H1 (cell line): ENCODE data around the gene CD248. TPM values are rescaled to one million over a fixed set of nuclear protein-coding genes. Genes with fewer than 3 reads are reported as not detected.

Experiments
- CTCF ChIP-seq, 3 experiments: IDR thresholded peaks; 1 replicate in 2 of 3; 2 replicates in 1 of 3; pipeline versions ENCODE4 v1.5.1 to v1.6.1; 2011; ENCODE audit warnings: low read length in 3 of 3, mild to moderate bottlenecking in 3 of 3, inconsistent platforms in 2 of 3, low read depth in 1 of 3, moderate library complexity in 1 of 3; ENCODE audit not compliant: insufficient read depth in 1 of 3; ENCODE audit errors: control extremely low read depth in 1 of 3
- HDAC6 ChIP-seq: IDR thresholded peaks from one replicate; pipeline ENCODE4 v1.7.1; 2012; ENCODE audit warnings: low read depth, mild to moderate bottlenecking, inconsistent platforms, low read length, moderate library complexity
- JUND ChIP-seq: IDR thresholded peaks from 2 replicates; pipeline ENCODE4 v1.6.1; 2011; ENCODE audit warnings: mild to moderate bottlenecking, improper control_type of control experiment, low read length
- RNF2 ChIP-seq: fragments of 200-900, 300-1000 bp; sonication (generic); IDR thresholded peaks from 2 replicates; pipeline ENCODE4 v1.7.1; 2016; ENCODE audit warnings: borderline replicate concordance, low read depth, mild to moderate bottlenecking, antibody characterized with exemption, low read length; ENCODE audit not compliant: poor library complexity, severe bottlenecking; ENCODE audit errors: missing control alignments
- SRF ChIP-seq: IDR thresholded peaks from 2 replicates; pipeline ENCODE4 v1.6.1; 2011; ENCODE audit warnings: mild to moderate bottlenecking, low read depth, low read length, moderate library complexity
- SUZ12 ChIP-seq: fragments of 200-600 bp; sonication (generic); IDR thresholded peaks from 2 replicates; pipeline ENCODE4 v1.6.1; 2012; ENCODE audit warnings: mild to moderate bottlenecking, inconsistent platforms, low read length, moderate library complexity, mixed read lengths
- YY1 ChIP-seq: IDR thresholded peaks from 2 replicates; pipeline ENCODE4 v1.6.1; 2011; ENCODE audit warnings: low read depth, mild to moderate bottlenecking, low read length
- polyA plus RNA-seq, 7 experiments: library from polyadenylated mRNA; depleted of rRNA in 3 of 7; stranded (reverse) in 5 of 7; unstranded in 2 of 7; fragments of >200 nt in 5 of 7; fragments of 200-250 nt in 2 of 7; gene quantifications; 1 replicate in 5 of 7; 2 replicates in 1 of 7; 4 replicates in 1 of 7; pipeline versions ENCODE4 v1.2.1 to v1.2.3, GENCODE V29; 2011 to 2013; ENCODE audit warnings: missing spikeins in 2 of 7, mixed read lengths in 2 of 7
- total RNA-seq: library from RNA; stranded (reverse); fragmentation: NEBNext Ultra II Directional; extraction: Animal tissue kit (Norgen Biotek cat#: 25700); gene quantifications from 2 replicates; pipeline ENCODE4 v1.2.1, GENCODE V29; 2021
- TF ChIP-seq, protein P1 (sequence below): fragments of 300-600 bp; sonication (generic); IDR thresholded peaks from 2 replicates; pipeline ENCODE4 v1.7.1; 2012; ENCODE audit warnings: low read length, moderate library complexity, mild to moderate bottlenecking, inconsistent platforms; ENCODE audit not compliant: insufficient replicate concordance

CD248 gene
- total and polyA plus RNA-seq, 2 of the 8 experiments (the other 6 are each of a cell fraction or from before 2014, with no cell fraction given), result 2.7 to 3.9 TPM

- TF ChIP-seq, protein P1, sequence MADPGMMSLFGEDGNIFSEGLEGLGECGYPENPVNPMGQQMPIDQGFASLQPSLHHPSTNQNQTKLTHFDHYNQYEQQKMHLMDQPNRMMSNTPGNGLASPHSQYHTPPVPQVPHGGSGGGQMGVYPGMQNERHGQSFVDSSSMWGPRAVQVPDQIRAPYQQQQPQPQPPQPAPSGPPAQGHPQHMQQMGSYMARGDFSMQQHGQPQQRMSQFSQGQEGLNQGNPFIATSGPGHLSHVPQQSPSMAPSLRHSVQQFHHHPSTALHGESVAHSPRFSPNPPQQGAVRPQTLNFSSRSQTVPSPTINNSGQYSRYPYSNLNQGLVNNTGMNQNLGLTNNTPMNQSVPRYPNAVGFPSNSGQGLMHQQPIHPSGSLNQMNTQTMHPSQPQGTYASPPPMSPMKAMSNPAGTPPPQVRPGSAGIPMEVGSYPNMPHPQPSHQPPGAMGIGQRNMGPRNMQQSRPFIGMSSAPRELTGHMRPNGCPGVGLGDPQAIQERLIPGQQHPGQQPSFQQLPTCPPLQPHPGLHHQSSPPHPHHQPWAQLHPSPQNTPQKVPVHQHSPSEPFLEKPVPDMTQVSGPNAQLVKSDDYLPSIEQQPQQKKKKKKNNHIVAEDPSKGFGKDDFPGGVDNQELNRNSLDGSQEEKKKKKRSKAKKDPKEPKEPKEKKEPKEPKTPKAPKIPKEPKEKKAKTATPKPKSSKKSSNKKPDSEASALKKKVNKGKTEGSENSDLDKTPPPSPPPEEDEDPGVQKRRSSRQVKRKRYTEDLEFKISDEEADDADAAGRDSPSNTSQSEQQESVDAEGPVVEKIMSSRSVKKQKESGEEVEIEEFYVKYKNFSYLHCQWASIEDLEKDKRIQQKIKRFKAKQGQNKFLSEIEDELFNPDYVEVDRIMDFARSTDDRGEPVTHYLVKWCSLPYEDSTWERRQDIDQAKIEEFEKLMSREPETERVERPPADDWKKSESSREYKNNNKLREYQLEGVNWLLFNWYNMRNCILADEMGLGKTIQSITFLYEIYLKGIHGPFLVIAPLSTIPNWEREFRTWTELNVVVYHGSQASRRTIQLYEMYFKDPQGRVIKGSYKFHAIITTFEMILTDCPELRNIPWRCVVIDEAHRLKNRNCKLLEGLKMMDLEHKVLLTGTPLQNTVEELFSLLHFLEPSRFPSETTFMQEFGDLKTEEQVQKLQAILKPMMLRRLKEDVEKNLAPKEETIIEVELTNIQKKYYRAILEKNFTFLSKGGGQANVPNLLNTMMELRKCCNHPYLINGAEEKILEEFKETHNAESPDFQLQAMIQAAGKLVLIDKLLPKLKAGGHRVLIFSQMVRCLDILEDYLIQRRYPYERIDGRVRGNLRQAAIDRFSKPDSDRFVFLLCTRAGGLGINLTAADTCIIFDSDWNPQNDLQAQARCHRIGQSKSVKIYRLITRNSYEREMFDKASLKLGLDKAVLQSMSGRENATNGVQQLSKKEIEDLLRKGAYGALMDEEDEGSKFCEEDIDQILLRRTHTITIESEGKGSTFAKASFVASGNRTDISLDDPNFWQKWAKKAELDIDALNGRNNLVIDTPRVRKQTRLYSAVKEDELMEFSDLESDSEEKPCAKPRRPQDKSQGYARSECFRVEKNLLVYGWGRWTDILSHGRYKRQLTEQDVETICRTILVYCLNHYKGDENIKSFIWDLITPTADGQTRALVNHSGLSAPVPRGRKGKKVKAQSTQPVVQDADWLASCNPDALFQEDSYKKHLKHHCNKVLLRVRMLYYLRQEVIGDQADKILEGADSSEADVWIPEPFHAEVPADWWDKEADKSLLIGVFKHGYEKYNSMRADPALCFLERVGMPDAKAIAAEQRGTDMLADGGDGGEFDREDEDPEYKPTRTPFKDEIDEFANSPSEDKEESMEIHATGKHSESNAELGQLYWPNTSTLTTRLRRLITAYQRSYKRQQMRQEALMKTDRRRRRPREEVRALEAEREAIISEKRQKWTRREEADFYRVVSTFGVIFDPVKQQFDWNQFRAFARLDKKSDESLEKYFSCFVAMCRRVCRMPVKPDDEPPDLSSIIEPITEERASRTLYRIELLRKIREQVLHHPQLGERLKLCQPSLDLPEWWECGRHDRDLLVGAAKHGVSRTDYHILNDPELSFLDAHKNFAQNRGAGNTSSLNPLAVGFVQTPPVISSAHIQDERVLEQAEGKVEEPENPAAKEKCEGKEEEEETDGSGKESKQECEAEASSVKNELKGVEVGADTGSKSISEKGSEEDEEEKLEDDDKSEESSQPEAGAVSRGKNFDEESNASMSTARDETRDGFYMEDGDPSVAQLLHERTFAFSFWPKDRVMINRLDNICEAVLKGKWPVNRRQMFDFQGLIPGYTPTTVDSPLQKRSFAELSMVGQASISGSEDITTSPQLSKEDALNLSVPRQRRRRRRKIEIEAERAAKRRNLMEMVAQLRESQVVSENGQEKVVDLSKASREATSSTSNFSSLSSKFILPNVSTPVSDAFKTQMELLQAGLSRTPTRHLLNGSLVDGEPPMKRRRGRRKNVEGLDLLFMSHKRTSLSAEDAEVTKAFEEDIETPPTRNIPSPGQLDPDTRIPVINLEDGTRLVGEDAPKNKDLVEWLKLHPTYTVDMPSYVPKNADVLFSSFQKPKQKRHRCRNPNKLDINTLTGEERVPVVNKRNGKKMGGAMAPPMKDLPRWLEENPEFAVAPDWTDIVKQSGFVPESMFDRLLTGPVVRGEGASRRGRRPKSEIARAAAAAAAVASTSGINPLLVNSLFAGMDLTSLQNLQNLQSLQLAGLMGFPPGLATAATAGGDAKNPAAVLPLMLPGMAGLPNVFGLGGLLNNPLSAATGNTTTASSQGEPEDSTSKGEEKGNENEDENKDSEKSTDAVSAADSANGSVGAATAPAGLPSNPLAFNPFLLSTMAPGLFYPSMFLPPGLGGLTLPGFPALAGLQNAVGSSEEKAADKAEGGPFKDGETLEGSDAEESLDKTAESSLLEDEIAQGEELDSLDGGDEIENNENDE, result no peak
- TF ChIP-seq SUZ12 (no peak), CTCF (IDR thresholded peaks at IDR 0.05; ENCODE audit: control extremely low read depth in 1 of 3, insufficient read depth in 1 of 3, low read depth in 1 of 3, low read length in 3 of 3) (no peak), YY1 (no peak), RNF2 (no peak), HDAC6 (no peak), JUND (no peak), SRF (no peak)
These were observed 41.4 kb downstream of the CD248 start (continued) for GRCh38 chr11:66275396-66275795.
